Neural progenitor cell (in vitro differentiated cells): Measurements from ENCODE around the gene EDEM2. TPM values are rescaled to one million over a fixed set of nuclear protein-coding genes. Genes with fewer than 3 reads are reported as not detected.
"Not testable (repeated sequence)": the region's sequence is repeated elsewhere in the genome, so short reads cannot be mapped to it uniquely, and the experiment has no call there.

Experiments used
- DNase-seq: peaks from one replicate; pipeline ENCODE4 v3.0.0-alpha.2; 2016; ENCODE audit warnings: low spot score
- H2AFZ ChIP-seq: fragments of 200-600 bp; sonication (generic); replicated peaks from 2 replicates; pipeline ENCODE4 v1.6.1; 2016; ENCODE audit warnings: antibody characterized with exemption
- H3F3A ChIP-seq: fragments of 200-600 bp; sonication (generic); 2 replicates; pipeline ENCODE4 v1.6.1; 2016; ENCODE audit warnings: antibody characterized with exemption, low read depth
- H3K27ac ChIP-seq: fragments of 200-600 bp; sonication (generic); 2 replicates; pipeline ENCODE4 v1.5.1; 2016; ENCODE audit warnings: mild to moderate bottlenecking
- H3K27me3 ChIP-seq: fragments of 200-600 bp; sonication (generic); 2 replicates; pipeline ENCODE4 v1.6.1; 2016; ENCODE audit warnings: mild to moderate bottlenecking, moderate library complexity
- H3K36me3 ChIP-seq: fragments of 200-600 bp; sonication (generic); 2 replicates; pipeline ENCODE4 v1.5.1; 2016
- H3K4me1 ChIP-seq: fragments of 200-600 bp; sonication (generic); 2 replicates; pipeline ENCODE4 v1.6.1; 2016; ENCODE audit warnings: mixed run types
- H3K4me2 ChIP-seq: fragments of 200-600 bp; sonication (generic); 2 replicates; pipeline ENCODE4 v1.6.1; 2016
- H3K4me3 ChIP-seq: fragments of 200-600 bp; sonication (generic); 2 replicates; pipeline ENCODE4 v1.5.1; 2016
- H3K79me2 ChIP-seq: fragments of 200-600 bp; sonication (generic); 2 replicates; pipeline ENCODE4 v1.6.1; 2016; ENCODE audit warnings: low read depth
- H3K9ac ChIP-seq: fragments of 200-600 bp; sonication (generic); 2 replicates; pipeline ENCODE4 v1.6.1; 2016
- H3K9me3 ChIP-seq: fragments of 200-600 bp; sonication (generic); 2 replicates; pipeline ENCODE4 v1.5.1; 2016; ENCODE audit warnings: low read depth
- H4K20me1 ChIP-seq: fragments of 200-600 bp; sonication (generic); 2 replicates; pipeline ENCODE4 v1.6.1; 2016; ENCODE audit warnings: low read depth
- H3K27ac Mint-ChIP-seq: 3 replicates; pipeline ENCODE4 v1.8.0; 2021; ENCODE audit warnings: mixed read lengths
- H3K27me3 Mint-ChIP-seq: 2 replicates; pipeline ENCODE4 v1.8.0; 2022; ENCODE audit warnings: low read depth, mild to moderate bottlenecking, inconsistent platforms, moderate library complexity, mixed read lengths; ENCODE audit not compliant: insufficient read depth
- H3K36me3 Mint-ChIP-seq: 3 replicates; pipeline ENCODE4 v1.8.0; 2021; ENCODE audit warnings: mixed read lengths
- H3K4me1 Mint-ChIP-seq: 3 replicates; pipeline ENCODE4 v1.8.0; 2021; ENCODE audit warnings: mixed read lengths
- H3K4me3 Mint-ChIP-seq: 3 replicates; pipeline ENCODE4 v1.8.0; 2021; ENCODE audit warnings: mild to moderate bottlenecking, moderate library complexity, mixed read lengths
- H3K9me3 Mint-ChIP-seq: 3 replicates; pipeline ENCODE4 v1.8.0; 2020; ENCODE audit warnings: mixed read lengths
- CTCF ChIP-seq: fragments of 200-600 bp; sonication (generic); IDR thresholded peaks from 2 replicates; pipeline ENCODE4 v1.5.1; 2017; ENCODE audit warnings: antibody characterized with exemption, mild to moderate bottlenecking
- EZH2 ChIP-seq: fragments of 200-600 bp; sonication (generic); IDR thresholded peaks from 2 replicates; pipeline ENCODE4 v1.6.1; 2017; ENCODE audit warnings: antibody characterized with exemption, mild to moderate bottlenecking, moderate library complexity
- EZH2phosphoT487 ChIP-seq: fragments of 200-600 bp; sonication (generic); IDR thresholded peaks from 2 replicates; pipeline ENCODE4 v1.6.1; 2017; ENCODE audit warnings: antibody characterized with exemption
- total RNA-seq: library from RNA; depleted of rRNA; stranded (reverse); fragments of >200 nt; gene quantifications from 2 replicates; pipeline ENCODE4 v1.2.3, GENCODE V29; 2015; ENCODE audit warnings: low replicate concordance

The EDEM2 gene
- total RNA-seq, result 9.3 and 13.8 TPM in 2 replicates

GRCh38 chr20:35146920-35147574 lies at the start of gene EDEM2:
Gene EDEM2 (minus strand): TSS chr20:35147336. CDS start chr20:35147258, 78 bp downstream.
- DNase-seq, result peak; percentile 97
- no peak within 1 kb of the TSS for H3K27ac Mint-ChIP-seq
- no peaks in the 10 kb centered on the region for H3K36me3 ChIP-seq
- H3K4me3 ChIP-seq, result peak within 1 kb of the TSS; percentile 65
- peaks cover 8% of the 10 kb centered on the region for H3K4me1 ChIP-seq
- H3K27me3 Mint-ChIP-seq, result peaks cover 4% of the 10 kb centered on the region
- H3K36me3 Mint-ChIP-seq, result peaks cover under 1% of the 10 kb centered on the region
- H3K79me2 ChIP-seq, result no peaks in the 10 kb centered on the region
- H3K4me2 ChIP-seq, result peak within 1 kb of the TSS; percentile 87
- TF ChIP-seq CTCF (peak; percentile 10), EZH2phosphoT487 (no peak)
- peak within 1 kb of the TSS; percentile 94 for H2AFZ ChIP-seq
- H3K4me3 Mint-ChIP-seq, result peak within 1 kb of the TSS; percentile 90
- no peaks in the 10 kb centered on the region for H3K9me3 ChIP-seq
- H3K9ac ChIP-seq, result no peak within 1 kb of the TSS
- no peaks in the 10 kb centered on the region for H3K27me3 ChIP-seq
- H3K9me3 Mint-ChIP-seq, result no peaks in the 10 kb centered on the region
- peaks cover 12% of the 10 kb centered on the region for H3F3A ChIP-seq
- peaks cover 17% of the 10 kb centered on the region for H3K4me1 Mint-ChIP-seq
- peaks cover 3% of the 10 kb centered on the region for H4K20me1 ChIP-seq
- no peak within 1 kb of the TSS for H3K27ac ChIP-seq

DNA sequence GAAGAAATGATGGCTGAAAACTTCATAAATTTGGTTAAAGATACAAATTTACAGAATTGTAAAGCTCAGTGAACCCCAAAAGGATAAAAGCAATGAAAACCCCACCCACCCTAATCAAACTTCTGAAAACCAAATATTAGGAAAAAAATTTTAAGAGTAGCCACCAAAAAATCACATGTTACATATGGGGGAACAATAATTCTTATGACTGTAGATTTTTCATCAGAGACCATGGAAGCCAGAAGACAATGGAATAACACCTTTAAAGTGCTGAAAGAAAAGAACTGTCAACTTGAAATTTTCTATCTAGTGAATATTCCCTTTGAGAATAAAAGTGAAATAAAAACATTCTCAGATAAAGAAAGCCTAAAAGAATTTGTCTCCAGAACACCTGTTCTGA lies 49.2 kb upstream of the EDEM2 start:
- H3K79me2 ChIP-seq, result no peaks in the 10 kb centered on the region
- no peaks in the 10 kb centered on the region for H3K36me3 Mint-ChIP-seq
- no peaks in the 10 kb centered on the region for H4K20me1 ChIP-seq
- H3K27ac ChIP-seq, result no peak overlapping the region
- H3K27me3 ChIP-seq, result no peaks in the 10 kb centered on the region
- peaks cover 36% of the 10 kb centered on the region for H3K9me3 Mint-ChIP-seq
- no peak overlapping the region for H3K9ac ChIP-seq
- H3K4me1 Mint-ChIP-seq, result no peaks in the 10 kb centered on the region
- H2AFZ ChIP-seq, result no peak overlapping the region
- H3K36me3 ChIP-seq, result no peaks in the 10 kb centered on the region
- no peak for DNase-seq
- peaks cover 2% of the 10 kb centered on the region for H3K27me3 Mint-ChIP-seq
- H3K4me1 ChIP-seq, result peaks cover 4% of the 10 kb centered on the region
- no peak overlapping the region for H3K4me3 ChIP-seq
- no peak overlapping the region for H3K4me2 ChIP-seq
- H3F3A ChIP-seq, result peaks cover 3% of the 10 kb centered on the region
- no peak overlapping the region for H3K27ac Mint-ChIP-seq
- H3K9me3 ChIP-seq, result peaks cover 9% of the 10 kb centered on the region
- TF ChIP-seq CTCF, result no peak
- no peak for TF ChIP-seq EZH2
- TF ChIP-seq EZH2phosphoT487, result no peak
- H3K4me3 Mint-ChIP-seq, result no peak overlapping the region

- not testable (repeated sequence) for H3K27me3 ChIP-seq, H3K9ac ChIP-seq, H3K36me3 ChIP-seq, H3K36me3 Mint-ChIP-seq, H4K20me1 ChIP-seq, DNase-seq, H3K27ac Mint-ChIP-seq, H2AFZ ChIP-seq, H3K27ac ChIP-seq, H3K4me2 ChIP-seq, H3K4me1 Mint-ChIP-seq, H3K4me3 ChIP-seq, H3F3A ChIP-seq, H3K27me3 Mint-ChIP-seq, H3K4me1 ChIP-seq, H3K79me2 ChIP-seq, H3K4me3 Mint-ChIP-seq, H3K9me3 ChIP-seq
- peaks cover 24% of the 10 kb centered on the region for H3K9me3 Mint-ChIP-seq
Observed at GRCh38 chr20:35193031-35193791, 46.1 kb upstream of the EDEM2 start.
